NCI-H1694 (cell line): ENCODE measurements around the gene GRAMD2B.

Experiments used
- DNase-seq: peaks from one replicate; lab custom pipeline; 2025; lab: John Stamatoyannopoulos, UW

Gene GRAMD2B

DNA sequence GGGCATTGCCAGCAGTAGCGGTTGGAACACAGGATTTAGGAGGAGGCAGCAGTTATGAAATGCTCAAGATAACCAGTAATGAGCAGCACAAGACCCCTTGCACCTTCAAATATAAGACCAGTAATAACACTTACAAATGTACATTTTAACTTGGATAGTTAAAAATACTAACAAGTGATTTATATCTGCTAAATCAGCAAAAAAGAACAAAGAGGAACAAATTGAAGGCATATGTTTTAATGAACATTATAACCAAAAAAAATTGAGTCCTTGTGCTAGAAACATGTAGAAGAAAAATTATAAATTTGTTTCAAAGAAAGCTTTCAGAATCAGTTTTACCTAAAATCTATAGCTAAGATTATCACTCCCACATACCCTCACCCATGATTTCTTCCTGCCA lies 119.8 kb downstream of the GRAMD2B start:
- DNase-seq = no peak

DNA sequence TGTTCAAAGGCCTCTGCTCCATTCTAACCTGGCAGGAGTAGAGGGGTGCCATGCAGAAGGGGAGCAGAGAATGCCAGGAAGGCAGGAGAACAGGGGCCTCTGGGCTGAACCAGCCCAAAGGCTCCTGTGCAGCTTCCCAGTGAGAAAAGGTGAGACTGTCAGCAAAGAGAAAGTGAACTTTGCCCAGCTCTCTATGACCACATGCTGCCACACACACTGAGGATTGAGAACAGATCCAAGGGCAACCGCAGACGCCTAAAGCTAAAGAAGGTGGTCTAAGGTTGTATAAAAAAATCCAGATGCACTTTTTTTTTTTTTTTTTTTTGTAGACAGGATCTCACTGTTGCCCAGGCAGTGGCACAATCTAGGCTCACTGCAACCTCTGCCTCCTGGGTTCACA lies 120.5 kb downstream of the GRAMD2B start:
- DNase-seq = no peak
